NB4 (cell line): Measurements from ENCODE around the gene RIMS4.

ENCODE experiments used
- CTCF ChIP-seq: IDR thresholded peaks from one replicate; pipeline ENCODE4 v1.5.1; 2012; ENCODE audit warnings: low read depth, low read length
- POLR2A ChIP-seq: IDR thresholded peaks from 2 replicates; pipeline ENCODE4 v1.6.1; 2011; ENCODE audit warnings: mild to moderate bottlenecking; ENCODE audit not compliant: insufficient read length; ENCODE audit errors: extremely low read depth

GRCh38 chr20:44792796-44793195 is 17.6 kb downstream of the RIMS4 start:
- no peak for TF ChIP-seq CTCF
- TF ChIP-seq POLR2A: no peak
